Loucy (cell line): ENCODE data around the gene GCNT2.

Source experiments
- EZH2phosphoT487 ChIP-seq: fragments of 200-600 bp; IDR thresholded peaks from 2 replicates; pipeline ENCODE4 v1.6.1; 2018; ENCODE audit warnings: antibody characterized with exemption, mild to moderate bottlenecking, moderate library complexity, borderline replicate concordance
- TF ChIP-seq, protein P1 (sequence below): fragments of 200-600 bp; sonication (generic); conservative IDR thresholded peaks from 2 replicates; pipeline ENCODE4 v1.5.1; 2014; ENCODE audit warnings: mild to moderate bottlenecking, antibody characterized with exemption, low read length

DNA sequence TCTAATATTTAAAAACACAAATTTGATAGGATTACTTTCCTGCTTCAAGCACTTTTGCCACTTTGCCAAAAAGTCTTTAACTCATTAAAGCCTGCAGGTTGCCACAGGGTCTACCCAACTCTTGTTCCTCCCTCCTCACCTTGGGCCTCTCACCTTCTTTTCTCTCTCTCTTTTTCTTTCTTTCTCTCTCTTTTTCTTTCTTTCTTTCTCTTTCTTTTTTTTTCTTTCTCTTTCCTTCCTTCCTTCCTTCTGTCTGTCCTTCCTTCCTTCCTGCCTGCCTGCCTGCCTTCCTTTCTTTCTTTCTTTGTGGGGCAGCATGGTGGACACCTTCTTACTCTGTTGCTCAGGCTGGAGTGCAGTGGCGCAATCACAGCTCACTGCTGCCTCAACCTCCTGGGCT lies 123.1 kb downstream of the GCNT2 start:
- TF ChIP-seq, protein P1, sequence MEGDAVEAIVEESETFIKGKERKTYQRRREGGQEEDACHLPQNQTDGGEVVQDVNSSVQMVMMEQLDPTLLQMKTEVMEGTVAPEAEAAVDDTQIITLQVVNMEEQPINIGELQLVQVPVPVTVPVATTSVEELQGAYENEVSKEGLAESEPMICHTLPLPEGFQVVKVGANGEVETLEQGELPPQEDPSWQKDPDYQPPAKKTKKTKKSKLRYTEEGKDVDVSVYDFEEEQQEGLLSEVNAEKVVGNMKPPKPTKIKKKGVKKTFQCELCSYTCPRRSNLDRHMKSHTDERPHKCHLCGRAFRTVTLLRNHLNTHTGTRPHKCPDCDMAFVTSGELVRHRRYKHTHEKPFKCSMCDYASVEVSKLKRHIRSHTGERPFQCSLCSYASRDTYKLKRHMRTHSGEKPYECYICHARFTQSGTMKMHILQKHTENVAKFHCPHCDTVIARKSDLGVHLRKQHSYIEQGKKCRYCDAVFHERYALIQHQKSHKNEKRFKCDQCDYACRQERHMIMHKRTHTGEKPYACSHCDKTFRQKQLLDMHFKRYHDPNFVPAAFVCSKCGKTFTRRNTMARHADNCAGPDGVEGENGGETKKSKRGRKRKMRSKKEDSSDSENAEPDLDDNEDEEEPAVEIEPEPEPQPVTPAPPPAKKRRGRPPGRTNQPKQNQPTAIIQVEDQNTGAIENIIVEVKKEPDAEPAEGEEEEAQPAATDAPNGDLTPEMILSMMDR: no peak
- no peak for TF ChIP-seq EZH2phosphoT487
